Measurements from ENCODE around the gene MAP2K5. TPM values are rescaled to one million over a fixed set of nuclear protein-coding genes. Genes with fewer than 3 reads are reported as not detected.

MAP2K5 gene
- total RNA-seq, 1 experiment from 2014 or later = 32.0 TPM

DNA sequence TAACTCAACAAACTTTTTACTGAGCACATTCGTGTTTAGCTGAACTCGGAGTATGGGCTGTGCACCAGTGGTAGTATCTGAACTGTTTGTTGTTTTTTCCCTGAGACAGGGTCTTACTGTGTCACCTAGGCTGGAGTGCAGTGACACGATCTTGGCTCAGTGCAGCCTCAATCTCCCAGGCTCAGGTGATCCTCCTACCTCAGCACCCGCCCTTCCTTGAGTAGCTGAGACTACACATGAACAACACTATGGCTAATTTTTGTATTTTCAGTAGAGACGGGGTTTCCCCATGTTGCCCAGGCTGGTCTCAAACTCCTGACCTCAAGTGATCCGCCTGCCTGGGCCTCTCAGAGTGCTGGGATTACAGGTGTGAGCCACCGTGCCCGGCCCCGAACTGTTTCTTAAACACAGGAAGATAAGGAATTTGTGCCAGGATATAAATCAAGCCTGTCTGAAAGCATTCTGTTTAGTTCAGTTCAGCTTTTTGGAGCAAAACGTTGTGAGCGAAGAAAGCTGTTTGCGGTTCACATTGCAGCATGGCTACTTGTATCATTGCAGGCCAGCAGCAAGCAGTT, 242.4 kb downstream of the MAP2K5 start:
- Histone ChIP-seq H3K4me3 (ENCODE audit: low read length) (peak overlapping the region; percentile 10; the same call in 1 of the 2 replicates), H3K9me2 (replicated peaks; ENCODE audit: insufficient read depth, low read length) (no peaks in the 10 kb centered on the region), H4K20me1 (ENCODE audit: insufficient read depth, low read depth, low read length) (no peaks in the 10 kb centered on the region), H3K36me3 (ENCODE audit: insufficient read depth, low read length) (no peaks in the 10 kb centered on the region), H2AFZ (ENCODE audit: low read length) (no peak overlapping the region), H3K27me3 (ENCODE audit: low read length) (no peaks in the 10 kb centered on the region), H3K9ac (ENCODE audit: low read length) (peak overlapping the region; percentile 33; the same call in 1 of the 2 replicates), H3K27ac (ENCODE audit: low read length) (peak overlapping the region; percentile 91), H3K4me1 (ENCODE audit: low read length) (peaks cover 50% of the 10 kb centered on the region), H3K79me2 (ENCODE audit: low read length) (no peaks in the 10 kb centered on the region), H3K4me2 (ENCODE audit: low read depth, low read length, poor library complexity, severe bottlenecking) (peak overlapping the region; percentile 61), H3K9me3 (ENCODE audit: low read length) (no peaks in the 10 kb centered on the region)
- DNase-seq = no peak

DNA sequence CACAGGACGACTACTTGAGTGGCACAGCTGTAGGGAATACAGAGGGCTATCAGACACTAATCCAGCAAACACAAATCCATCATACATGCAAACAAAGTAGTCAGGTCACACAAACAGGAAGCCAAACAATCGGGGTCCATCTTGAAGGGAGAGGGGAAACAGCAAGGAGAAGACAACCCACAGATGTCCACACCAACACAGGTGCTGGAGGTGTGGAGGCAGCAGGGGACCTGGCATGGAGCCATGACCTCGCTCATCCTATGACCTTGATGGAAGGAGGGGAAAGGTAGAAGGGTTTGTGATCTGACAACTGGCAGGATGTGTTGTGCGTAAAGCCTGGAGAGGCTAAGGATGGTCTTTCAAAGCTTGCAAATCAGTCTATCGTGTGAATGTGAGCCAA, 242.9 kb downstream of the MAP2K5 start:
- Histone ChIP-seq H2AFZ (ENCODE audit: low read length) (no peak overlapping the region), H3K4me3 (ENCODE audit: low read length) (no peak overlapping the region), H3K27me3 (ENCODE audit: low read length) (no peaks in the 10 kb centered on the region), H3K9me2 (replicated peaks; ENCODE audit: insufficient read depth, low read length) (no peaks in the 10 kb centered on the region), H3K36me3 (ENCODE audit: insufficient read depth, low read length) (no peaks in the 10 kb centered on the region), H3K27ac (ENCODE audit: low read length) (no peak overlapping the region), H3K4me1 (ENCODE audit: low read length) (peaks cover 50% of the 10 kb centered on the region), H3K9me3 (ENCODE audit: low read length) (no peaks in the 10 kb centered on the region), H3K9ac (ENCODE audit: low read length) (no peak overlapping the region), H4K20me1 (ENCODE audit: insufficient read depth, low read depth, low read length) (no peaks in the 10 kb centered on the region), H3K4me2 (ENCODE audit: low read depth, low read length, poor library complexity, severe bottlenecking) (no peak overlapping the region), H3K79me2 (ENCODE audit: low read length) (no peaks in the 10 kb centered on the region)
- DNase-seq = no peak

DNA sequence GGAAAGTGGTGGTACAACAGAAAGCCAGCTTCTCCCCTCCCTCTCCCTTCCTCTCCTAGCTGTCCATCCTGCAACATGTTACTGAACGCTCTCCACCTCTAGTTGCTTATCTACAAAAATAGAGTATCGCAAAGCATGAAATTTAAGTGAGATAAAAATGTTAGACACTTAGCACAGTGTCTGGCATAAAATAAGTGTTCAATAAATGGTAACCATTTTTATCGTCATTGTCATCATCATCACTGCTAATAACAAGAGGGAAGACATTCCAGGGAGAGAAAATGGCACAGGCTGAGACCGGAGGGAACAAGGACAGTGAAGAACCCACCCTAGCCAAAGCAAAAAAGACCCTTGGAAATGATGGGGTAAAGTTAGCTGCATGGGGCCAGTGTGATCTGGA, 244.1 kb downstream of the MAP2K5 start:
- no peaks in the 10 kb centered on the region for H3K9me2 ChIP-seq (replicated peaks; ENCODE audit: insufficient read depth, low read length)
- DNase-seq = no peak
- H3K36me3 ChIP-seq (ENCODE audit: insufficient read depth, low read length) = no peaks in the 10 kb centered on the region
- H3K9me3 ChIP-seq (ENCODE audit: low read length) = no peaks in the 10 kb centered on the region
- no peak overlapping the region for H2AFZ ChIP-seq (ENCODE audit: low read length)
- no peaks in the 10 kb centered on the region for H3K79me2 ChIP-seq (ENCODE audit: low read length)
- H3K27me3 ChIP-seq (ENCODE audit: low read length) = no peaks in the 10 kb centered on the region
- no peak overlapping the region for H3K27ac ChIP-seq (ENCODE audit: low read length)
- no peak overlapping the region for H3K4me3 ChIP-seq (ENCODE audit: low read length)
- no peak overlapping the region for H3K4me2 ChIP-seq (ENCODE audit: low read depth, low read length, poor library complexity, severe bottlenecking)
- H4K20me1 ChIP-seq (ENCODE audit: insufficient read depth, low read depth, low read length) = no peaks in the 10 kb centered on the region
- peaks cover 40% of the 10 kb centered on the region for H3K4me1 ChIP-seq (ENCODE audit: low read length)
- no peak overlapping the region for H3K9ac ChIP-seq (ENCODE audit: low read length)

DNA sequence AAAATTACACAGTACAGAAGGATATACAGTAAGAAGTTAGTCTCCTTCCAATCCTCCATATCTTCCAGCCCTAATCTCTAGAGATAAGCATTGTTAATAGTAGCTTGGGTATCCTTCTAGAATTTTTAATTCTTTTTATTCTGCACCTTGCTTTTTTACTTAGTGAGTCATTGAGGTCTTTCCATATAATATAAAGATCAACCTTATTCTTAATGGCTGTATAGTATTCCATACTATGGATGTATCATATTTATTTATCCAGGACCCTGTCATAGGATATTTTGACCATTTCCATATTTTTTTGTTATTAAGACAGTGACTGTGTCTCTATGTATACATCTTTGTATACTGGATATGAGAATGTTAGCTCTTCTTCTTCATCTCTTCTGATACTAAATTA, 246.5 kb downstream of the MAP2K5 start:
- Histone ChIP-seq H3K4me2 (ENCODE audit: low read depth, low read length, poor library complexity, severe bottlenecking) (no peak overlapping the region), H3K4me3 (ENCODE audit: low read length) (no peak overlapping the region), H3K9me3 (ENCODE audit: low read length) (no peaks in the 10 kb centered on the region)

DNA sequence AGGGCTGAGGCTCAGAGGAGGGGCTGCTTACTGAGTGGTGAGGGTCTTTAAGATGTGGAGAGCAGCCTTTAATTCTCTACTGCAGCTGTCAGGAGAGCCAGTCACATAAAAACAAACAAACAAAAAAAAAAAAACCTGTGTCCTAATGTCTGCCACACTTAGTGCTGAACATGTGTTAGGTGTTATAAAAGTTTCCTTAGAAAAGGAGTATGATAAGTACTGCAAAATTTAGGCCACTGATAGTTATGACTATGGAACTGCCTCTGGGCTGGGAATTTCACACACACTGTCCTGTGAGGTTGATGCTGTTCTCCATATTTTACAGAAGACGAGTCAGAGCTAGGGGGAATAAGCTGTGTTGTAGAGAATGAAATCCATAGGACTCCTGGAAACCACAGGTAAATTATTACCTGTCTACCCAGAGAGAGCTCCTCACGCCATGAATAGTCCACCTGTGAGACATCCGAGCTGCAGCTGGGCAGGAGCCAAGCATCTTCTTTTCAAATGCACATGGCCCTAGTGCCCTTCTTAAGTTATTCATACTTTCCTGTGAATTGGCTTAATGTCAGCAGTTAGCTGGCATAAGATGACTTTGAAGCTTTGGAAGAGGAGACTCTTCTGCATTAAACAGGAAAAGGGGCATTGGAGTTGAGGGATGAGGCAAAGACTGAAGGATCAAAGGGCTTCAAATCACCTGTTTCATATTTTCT, 248.3 kb downstream of the MAP2K5 start:
- Histone ChIP-seq H3K4me1 (ENCODE audit: low read length) (no peaks in the 10 kb centered on the region), H3K27ac (ENCODE audit: low read length) (no peak overlapping the region), H3K79me2 (ENCODE audit: low read length) (no peaks in the 10 kb centered on the region), H4K20me1 (ENCODE audit: insufficient read depth, low read depth, low read length) (no peaks in the 10 kb centered on the region), H3K9me2 (replicated peaks; ENCODE audit: insufficient read depth, low read length) (no peaks in the 10 kb centered on the region), H3K36me3 (ENCODE audit: insufficient read depth, low read length) (0 out of 2 replicates have a peak, but pooled peaks cover 5% of the 10 kb centered on the region), H3K9me3 (ENCODE audit: low read length) (no peaks in the 10 kb centered on the region), H3K4me3 (ENCODE audit: low read length) (no peak overlapping the region), H3K4me2 (ENCODE audit: low read depth, low read length, poor library complexity, severe bottlenecking) (no peak overlapping the region), H3K27me3 (ENCODE audit: low read length) (no peaks in the 10 kb centered on the region), H2AFZ (ENCODE audit: low read length) (no peak overlapping the region), H3K9ac (ENCODE audit: low read length) (no peak overlapping the region)
- no peak for DNase-seq

More for the DNA sequence above, 246.5 kb downstream of the MAP2K5 start:
- Histone ChIP-seq H3K27me3 (ENCODE audit: low read length) (no peaks in the 10 kb centered on the region), H3K4me1 (ENCODE audit: low read length) (peaks cover 16% of the 10 kb centered on the region), H4K20me1 (ENCODE audit: insufficient read depth, low read depth, low read length) (no peaks in the 10 kb centered on the region), H3K79me2 (ENCODE audit: low read length) (no peaks in the 10 kb centered on the region), H2AFZ (ENCODE audit: low read length) (no peak overlapping the region), H3K36me3 (ENCODE audit: insufficient read depth, low read length) (no peaks in the 10 kb centered on the region), H3K27ac (ENCODE audit: low read length) (no peak overlapping the region), H3K9me2 (replicated peaks; ENCODE audit: insufficient read depth, low read length) (no peaks in the 10 kb centered on the region), H3K9ac (ENCODE audit: low read length) (no peak overlapping the region)
- DNase-seq = no peak

DNA sequence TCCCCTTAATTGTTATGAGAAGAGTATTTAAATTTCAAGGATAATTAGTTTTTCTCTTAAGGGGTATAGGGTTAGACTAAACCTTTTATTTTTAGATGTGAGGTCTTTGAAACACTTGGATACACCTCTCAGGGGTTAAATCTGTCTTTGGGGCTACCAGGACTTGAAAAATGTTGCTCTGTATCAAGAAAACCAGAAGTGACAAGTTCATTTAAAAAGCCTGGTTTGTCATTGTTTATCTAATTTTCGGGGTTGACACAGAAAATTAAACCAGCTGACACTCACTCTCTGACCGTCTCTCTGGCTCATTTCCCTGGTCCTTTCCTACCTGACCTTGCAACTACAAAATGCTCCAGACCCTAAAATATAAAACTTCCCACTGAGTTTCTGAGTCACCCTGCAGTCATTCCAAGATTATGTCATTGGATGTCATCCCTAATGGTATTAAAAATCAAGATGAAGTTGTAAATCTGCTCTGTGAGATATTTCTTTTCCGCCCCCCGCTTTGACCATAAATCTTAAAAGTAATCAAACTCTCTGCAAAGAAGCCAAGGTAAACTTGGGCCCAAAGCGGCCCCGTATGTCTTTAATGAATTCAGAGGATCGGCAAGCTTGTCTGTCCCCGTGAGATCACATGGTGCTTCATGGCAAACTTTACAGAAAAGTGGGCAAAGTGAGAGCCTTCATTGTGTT, 249.9 kb downstream of the MAP2K5 start:
- Histone ChIP-seq H3K4me1 (ENCODE audit: low read length) (no peaks in the 10 kb centered on the region), H3K4me3 (ENCODE audit: low read length) (no peak overlapping the region), H2AFZ (ENCODE audit: low read length) (no peak overlapping the region), H3K4me2 (ENCODE audit: low read depth, low read length, poor library complexity, severe bottlenecking) (no peak overlapping the region), H3K9me3 (ENCODE audit: low read length) (no peaks in the 10 kb centered on the region), H3K9me2 (replicated peaks; ENCODE audit: insufficient read depth, low read length) (no peaks in the 10 kb centered on the region), H3K36me3 (ENCODE audit: insufficient read depth, low read length) (0 out of 2 replicates have a peak, but pooled peaks cover 5% of the 10 kb centered on the region), H4K20me1 (ENCODE audit: insufficient read depth, low read depth, low read length) (no peaks in the 10 kb centered on the region), H3K27me3 (ENCODE audit: low read length) (no peaks in the 10 kb centered on the region), H3K27ac (ENCODE audit: low read length) (no peak overlapping the region; the same call in 1 of the 2 replicates), H3K9ac (ENCODE audit: low read length) (no peak overlapping the region), H3K79me2 (ENCODE audit: low read length) (no peaks in the 10 kb centered on the region)
- DNase-seq = no peak

DNA sequence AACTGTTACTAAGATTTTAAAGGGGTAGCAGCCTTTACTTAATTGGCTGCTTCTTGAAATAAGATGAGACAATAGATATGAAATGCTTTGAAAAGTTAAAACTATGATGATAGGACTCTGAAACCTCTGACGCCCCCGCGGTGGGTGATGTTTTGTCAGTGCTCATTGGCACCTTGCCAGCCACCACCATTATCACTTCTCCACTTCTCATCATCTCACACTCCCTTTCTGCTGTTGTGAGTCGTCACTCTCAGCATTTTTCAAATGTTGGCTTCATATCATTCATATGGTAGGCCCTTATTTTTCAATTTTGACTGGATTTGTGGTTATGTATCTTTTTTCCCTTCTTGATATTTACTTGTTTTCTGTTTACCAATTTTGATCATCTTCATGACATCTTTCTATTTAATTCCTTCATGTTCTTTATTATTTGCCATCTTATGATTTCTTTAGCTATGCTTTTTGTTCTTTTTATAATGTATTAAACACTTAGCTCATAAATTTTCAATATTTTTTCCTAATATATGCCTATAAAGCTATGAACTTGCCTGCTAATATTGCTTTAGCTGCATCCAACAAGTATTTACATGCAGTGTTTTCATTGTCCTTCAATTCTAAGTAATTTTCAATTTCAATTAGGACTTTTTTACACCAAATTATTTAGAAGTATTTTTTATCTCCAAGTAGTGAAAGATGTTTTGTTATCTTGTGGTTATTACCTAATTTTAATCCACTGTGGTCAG, 252.5 kb downstream of the MAP2K5 start:
- Histone ChIP-seq H3K9ac (ENCODE audit: low read length) (no peak overlapping the region), H3K27me3 (ENCODE audit: low read length) (no peaks in the 10 kb centered on the region), H2AFZ (ENCODE audit: low read length) (no peak overlapping the region), H3K27ac (ENCODE audit: low read length) (no peak overlapping the region), H3K4me3 (ENCODE audit: low read length) (no peak overlapping the region), H3K4me1 (ENCODE audit: low read length) (no peaks in the 10 kb centered on the region), H3K9me3 (ENCODE audit: low read length) (no peaks in the 10 kb centered on the region), H3K79me2 (ENCODE audit: low read length) (no peaks in the 10 kb centered on the region), H3K9me2 (replicated peaks; ENCODE audit: insufficient read depth, low read length) (no peaks in the 10 kb centered on the region), H4K20me1 (ENCODE audit: insufficient read depth, low read depth, low read length) (no peaks in the 10 kb centered on the region), H3K4me2 (ENCODE audit: low read depth, low read length, poor library complexity, severe bottlenecking) (no peak overlapping the region), H3K36me3 (ENCODE audit: insufficient read depth, low read length) (0 out of 2 replicates have a peak, but pooled peaks cover 5% of the 10 kb centered on the region)
- DNase-seq = no peak

Data from Karpas-422 (cell line).